K562 (cell line): ENCODE results near the gene METTL23. TPM values are rescaled to one million over a fixed set of nuclear protein-coding genes. Genes with fewer than 3 reads are reported as not detected.

Experiments used
- ATAC-seq: fragments of 200-7000 bp; cut with Tn5 transposase; 3 replicates; pipeline ENCODE4 v1.9.1; 2020; ENCODE audit warnings: moderate library complexity
- BruUV-seq: library from RNA; stranded (reverse); fragments of 400-500 nt; replicated peaks from 2 replicates; lab custom pipeline; 2021; lab: Mats Ljungman, UMichigan
- CTCF ChIA-PET: fragments of 300-600 bp; formaldehyde crosslinking; extraction: SDS; loops from one replicate; lab custom pipeline; 2021; ENCODE audit warnings: low intra/inter-chr PET ratio; lab: Yijun Ruan, JAX
- POLR2A ChIA-PET: fragments of 300-600, 350-650 bp; sonication (Branson Sonifier 250); formaldehyde crosslinking; extraction: SDS; loops from one replicate; lab custom pipeline; 2021; ENCODE audit warnings: antibody characterized with exemption, inconsistent platforms; lab: Yijun Ruan, JAX
- DNase-seq, 4 experiments: peaks; one replicate each; pipeline versions ENCODE4 v3.0.0 to v3.0.0-alpha.2; 2011 to 2018; ENCODE audit warnings: low spot score in 3 of 4, mixed read lengths in 3 of 4; ENCODE audit errors: extremely low read depth in 1 of 4
- FAIRE-seq: peaks from 2 replicates; lab custom pipeline; 2011; peaks lifted over from hg19 to GRCh38; lab: Jason Lieb, UNC
- H2AFZ ChIP-seq: 2 replicates; pipeline ENCODE4 v1.6.0; 2011; ENCODE audit warnings: low read depth, low read length, control low read depth, inconsistent platforms
- H3K27ac ChIP-seq: fragments of 200-600 bp; 3 replicates; pipeline ENCODE4 v1.8.0; 2011; ENCODE audit warnings: low read depth, mild to moderate bottlenecking, control low read depth, inconsistent platforms, low read length, moderate library complexity, mixed read lengths; ENCODE audit errors: extremely low read depth
- H3K27me3 ChIP-seq, 2 experiments: fragments of 300-600 bp in 1 of 2; 2 replicates in 1 of 2; 3 replicates in 1 of 2; pipeline versions ENCODE4 v1.6.0 to v1.8.0; 2011; ENCODE audit warnings: inconsistent platforms in 2 of 2, low read length in 2 of 2, mild to moderate bottlenecking in 1 of 2, mixed read lengths in 1 of 2, moderate library complexity in 1 of 2; ENCODE audit not compliant: control insufficient read depth in 2 of 2, insufficient read depth in 2 of 2
- H3K36me3 ChIP-seq: fragments of 300-600 bp; 3 replicates; pipeline ENCODE4 v1.8.0; 2011; ENCODE audit warnings: mild to moderate bottlenecking, low read length, inconsistent platforms; ENCODE audit not compliant: control insufficient read depth, insufficient read depth
- H3K4me1 ChIP-seq, 2 experiments: fragments of 200-600 bp in 1 of 2; replicated peaks in 1 of 2; 2 replicates in 1 of 2; 3 replicates in 1 of 2; pipeline versions ENCODE4 v1.5.1 to v1.8.0; 2011; ENCODE audit warnings: inconsistent platforms in 2 of 2, low read length in 2 of 2, mild to moderate bottlenecking in 1 of 2, mixed read lengths in 1 of 2, moderate library complexity in 1 of 2; ENCODE audit not compliant: control insufficient read depth in 2 of 2, insufficient read depth in 2 of 2
- H3K4me2 ChIP-seq: 2 replicates; pipeline ENCODE4 v1.6.1; 2011; ENCODE audit warnings: low read length, control low read depth, inconsistent platforms, mixed read lengths; ENCODE audit not compliant: insufficient read depth
- H3K4me3 ChIP-seq: fragments of 200-600 bp; sonication (generic), shearing (Covaris generic); 2 replicates; pipeline ENCODE4 v1.5.1; 2016; ENCODE audit warnings: control low read depth, inconsistent platforms
- H3K79me2 ChIP-seq: fragments of 200-600 bp; 3 replicates; pipeline ENCODE4 v1.8.0; 2011; ENCODE audit warnings: low read length, inconsistent platforms; ENCODE audit not compliant: control insufficient read depth, insufficient read depth
- H3K9ac ChIP-seq, 2 experiments: 2 replicates each; pipeline versions ENCODE4 v1.6.0 to v1.6.1; 2011; ENCODE audit warnings: low read depth in 2 of 2, low read length in 2 of 2, control low read depth in 1 of 2, inconsistent platforms in 1 of 2, mild to moderate bottlenecking in 1 of 2, mixed read lengths in 1 of 2; ENCODE audit not compliant: insufficient read depth in 1 of 2
- H3K9me1 ChIP-seq: one replicate; pipeline ENCODE4 v1.6.0; 2011; ENCODE audit warnings: inconsistent platforms, mild to moderate bottlenecking, low read length, moderate library complexity; ENCODE audit not compliant: control insufficient read depth, insufficient read depth
- H3K9me3 ChIP-seq: replicated peaks from 2 replicates; pipeline ENCODE4 v1.5.1; 2011; ENCODE audit warnings: low read depth, low read length, inconsistent platforms; ENCODE audit not compliant: control insufficient read depth, insufficient read depth
- H4K20me1 ChIP-seq: replicated peaks from 2 replicates; pipeline ENCODE4 v1.6.1; 2011; ENCODE audit warnings: low read length, inconsistent platforms, mixed read lengths; ENCODE audit not compliant: control insufficient read depth, insufficient read depth
- BRCA1 ChIP-seq, 2 experiments: fragments of 450-650 bp in 1 of 2; sonication (generic) in 1 of 2; formaldehyde crosslinking in 1 of 2; IDR thresholded peaks; 2 replicates each; pipeline versions ENCODE4 v1.5.0 to v1.6.1; 2017 to 2020; ENCODE audit warnings: mild to moderate bottlenecking in 1 of 2, missing genetic modification reagents in 1 of 2
- CREB1 ChIP-seq, 2 experiments: sonication (generic) in 1 of 2; formaldehyde crosslinking in 1 of 2; IDR thresholded peaks; 2 replicates each; pipeline versions ENCODE4 v1.6.1 to v1.8.0; 2012 to 2022; ENCODE audit warnings: inconsistent platforms in 1 of 2, mild to moderate bottlenecking in 1 of 2, missing genetic modification reagents in 1 of 2, moderate library complexity in 1 of 2
- HSF4 ChIP-seq: fragments of 250-450 bp; sonication (Bioruptor Pico); IDR thresholded peaks from 2 replicates; pipeline ENCODE4 v2.1.2; 2022; ENCODE audit warnings: mild to moderate bottlenecking, moderate library complexity, borderline replicate concordance
- KLF13 ChIP-seq: fragments of 450-650 bp; IDR thresholded peaks from 2 replicates; pipeline ENCODE4 v1.6.1; 2016; ENCODE audit warnings: missing genetic modification characterization, low read depth, mild to moderate bottlenecking, missing compliant biosample characterization, moderate library complexity, borderline replicate concordance
- SIN3A ChIP-seq, 2 experiments: fragments of 150-350 bp in 1 of 2; IDR thresholded peaks; 2 replicates each; pipeline ENCODE4 v1.6.1; 2011 to 2016; ENCODE audit warnings: borderline replicate concordance in 2 of 2, low read depth in 2 of 2, low read length in 2 of 2, mild to moderate bottlenecking in 2 of 2, moderate library complexity in 2 of 2; ENCODE audit not compliant: control insufficient read depth in 1 of 2
- ZNF280B ChIP-seq: fragments of 250-450 bp; sonication (Bioruptor Pico); IDR thresholded peaks from 2 replicates; pipeline ENCODE4 v1.5.1; 2021; ENCODE audit warnings: mild to moderate bottlenecking
- ZNF444 ChIP-seq: fragments of 250-450 bp; sonication (Bioruptor Pico); IDR thresholded peaks from 2 replicates; pipeline ENCODE4 v1.4.0; 2020; ENCODE audit warnings: mild to moderate bottlenecking, moderate library complexity
- WGBS: fragments of 100-300 bp; shearing (Covaris generic); methylation state at CpG from one replicate; pipeline ENCODE4 v1.1.6; 2016; ENCODE audit warnings: low coverage, mixed read lengths; ENCODE audit not compliant: insufficient coverage; ENCODE audit errors: missing lambda C conversion rate; 5-methylcytosine and 5-hydroxymethylcytosine counted together
- in situ Hi-C: fragments of 300-500 bp; cut with MboI; formaldehyde crosslinking; loops from 4 replicates; pipeline ENCODE4 v1.15.0; 2018; ENCODE audit warnings: inconsistent platforms, mixed read lengths
- intact Hi-C: fragments of 100-400 bp; cut with micrococcal nuclease; formaldehyde crosslinking; loops from 2 replicates; pipeline ENCODE4 v1.14.2; 2022
- polyA plus RNA-seq, 8 experiments: library from polyadenylated mRNA; depleted of rRNA in 4 of 8; stranded (reverse) in 5 of 8; unstranded in 3 of 8; fragments of >200 nt; fragmentation: Nextera tagmentation in 2 of 8; fragmentation: Illumina TruSeq in 1 of 8; extraction: Ambion mirVana in 2 of 8; extraction: Trizol in 1 of 8; gene quantifications; 2 replicates each; pipeline versions ENCODE4 v1.2.1 to v1.2.3, GENCODE V29; 2011 to 2014; ENCODE audit warnings: inconsistent platforms in 1 of 8, missing spikeins in 1 of 8
- total RNA-seq, 7 experiments: library from RNA; depleted of rRNA in 6 of 7; stranded (reverse); fragments of >200 nt in 6 of 7; fragmentation: Illumina TruSeq in 2 of 7; extraction: Trizol in 2 of 7; gene quantifications; 2 replicates each; pipeline versions ENCODE4 v1.2.1 to v1.2.3, GENCODE V29; 2011 to 2021; ENCODE audit warnings: low replicate concordance in 1 of 7

Gene METTL23
- total and polyA plus RNA-seq, 9 of the 15 experiments (the other 6 are each of a cell fraction or from before 2014, with no cell fraction given) = 29.4 to 67.3 (median 41.6) TPM

GRCh38 chr17:76706817-76707216, 19.8 kb upstream of the METTL23 start:
- intact Hi-C loops (no loop called here), in situ Hi-C loops (no loop called here)
- no peak for FAIRE-seq
- no peak for TF ChIP-seq ZNF280B (CRISPR knock-in tag)
- TF ChIP-seq SIN3A (IDR thresholded peaks at IDR 0.05; ENCODE audit: borderline replicate concordance in 2 of 2, control insufficient read depth in 1 of 2, low read depth in 2 of 2, low read length in 2 of 2) = no peak
- TF ChIP-seq ZNF444 = no peak
- TF ChIP-seq KLF13 = no peak
- TF ChIP-seq CREB1 (IDR thresholded peaks at IDR 0.05) = no peak
- no peak for TF ChIP-seq CREB1 (CRISPR knock-in tag; IDR thresholded peaks at IDR 0.05)
- no peak for TF ChIP-seq HSF4 (CRISPR knock-in tag)
- TF ChIP-seq BRCA1 (IDR thresholded peaks at IDR 0.05) = no peak
- no peak for TF ChIP-seq BRCA1 (CRISPR knock-in tag; IDR thresholded peaks at IDR 0.05)
- Histone ChIP-seq H3K79me2 (no peaks in the 10 kb centered on the region), H3K4me2 (no peak overlapping the region), H3K27me3 (no peaks in the 10 kb centered on the region), H3K36me3 (no peaks in the 10 kb centered on the region), H2AFZ (no peak overlapping the region), H3K4me1 (peaks cover 23 to 35% of the 10 kb centered on the region in 2 experiments; a peak in 4 of 5 replicates), H3K9ac (no peak overlapping the region), H3K27ac (no peak overlapping the region), H3K4me3 (no peak overlapping the region), H3K9me3 (no peaks in the 10 kb centered on the region), H4K20me1 (peaks cover 5% of the 10 kb centered on the region; the same call in 1 of the 2 replicates), H3K9me1 (no peaks in the 10 kb centered on the region)
- DNase-seq = no peak
- ATAC-seq = no peak
- POLR2A ChIA-PET = interaction anchor here (1.1 kb wide), 1 partner anchor 11 kb away, joined by 3 read pairs; no protein-coding TSS in a partner anchor
- WGBS = 86% methylated on average over 3 of the region's 3 CpGs
- no TSS peak for BruUV-seq
- CTCF ChIA-PET = no interaction called here
